Parietal lobe (tissue), 1 donor: ENCODE results near the gene PRDX6. TPM values are rescaled to one million over a fixed set of nuclear protein-coding genes. Genes with fewer than 3 reads are reported as not detected.

Source experiments
- total RNA-seq: library from RNA; depleted of rRNA; stranded (reverse); fragments of >200 nt; gene quantifications from one replicate; pipeline ENCODE4 v1.2.3, GENCODE V29; 2014

Gene PRDX6, protein sequence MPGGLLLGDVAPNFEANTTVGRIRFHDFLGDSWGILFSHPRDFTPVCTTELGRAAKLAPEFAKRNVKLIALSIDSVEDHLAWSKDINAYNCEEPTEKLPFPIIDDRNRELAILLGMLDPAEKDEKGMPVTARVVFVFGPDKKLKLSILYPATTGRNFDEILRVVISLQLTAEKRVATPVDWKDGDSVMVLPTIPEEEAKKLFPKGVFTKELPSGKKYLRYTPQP
- total RNA-seq: 35.1 TPM

GRCh38 chr1:173477286-173478093 is at the start of gene PRDX6:
Gene PRDX6 (plus strand): TSS chr1:173477335. CDS start chr1:173477398, 63 bp downstream.

Other genes with a start within 250 kb of the PRDX6 start
- gene SLC9C2, start 125.7 kb downstream of the PRDX6 start, total RNA-seq: 1.9 TPM
- gene TEX50, start 158.0 kb downstream of the PRDX6 start, total RNA-seq: not detected
- 21.3 TPM for gene ANKRD45, start 192.5 kb downstream of the PRDX6 start, total RNA-seq
- 37.9 TPM for gene KLHL20, start 237.6 kb downstream of the PRDX6 start, total RNA-seq